B cell (primary cell): ENCODE measurements around the gene CALM1.

Experiments
- CTCF ChIP-seq: fragments of 200-600 bp; IDR thresholded peaks from one replicate; pipeline ENCODE4 v1.8.0; 2022; ENCODE audit warnings: antibody characterized with exemption, mild to moderate bottlenecking
- EZH2 ChIP-seq: IDR thresholded peaks from 2 replicates; pipeline ENCODE4 v1.6.1; 2012; ENCODE audit warnings: borderline replicate concordance, low read depth, mild to moderate bottlenecking, moderate library complexity, low read length; ENCODE audit not compliant: insufficient read depth, poor library complexity, severe bottlenecking

DNA sequence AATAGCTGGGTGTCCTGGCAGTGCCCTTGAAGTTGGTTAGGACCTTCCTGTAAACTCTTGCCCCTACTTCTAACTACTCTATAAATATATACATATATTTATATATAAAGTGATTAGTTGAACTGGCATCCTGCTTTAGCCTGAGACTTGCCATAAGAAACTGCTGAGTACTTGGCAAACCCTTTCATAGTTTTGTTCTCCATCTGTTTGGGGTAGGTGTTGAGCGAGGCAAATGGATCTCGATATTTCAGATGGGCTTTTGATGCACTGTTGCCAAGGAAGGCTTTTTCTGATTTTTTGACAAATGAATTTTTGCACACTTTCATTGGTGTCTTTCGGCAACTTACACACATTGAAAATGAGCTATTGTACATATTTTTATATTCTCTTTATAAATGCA lies 10.4 kb downstream of the CALM1 start:
- TF ChIP-seq CTCF (no peak), EZH2 (no peak)
